Stimulated activated CD4-positive, alpha-beta T cell treated with anti-CD3 and anti-CD28 coated beads, Interleukin-1b, Interleukin-23, amount 100 ng/mL, for 24 hours (primary cell): ENCODE measurements around the gene CCL25.
"Not testable (repeated sequence)": the region's sequence is repeated elsewhere in the genome, so short reads cannot be mapped to it uniquely, and the experiment has no call there.

Experiments used
- DNase-seq, 4 experiments: peaks; one replicate each; pipeline ENCODE4 v3.0.0-alpha.2; 2020; ENCODE audit warnings: low read depth in 4 of 4, low spot score in 1 of 4

Gene CCL25, protein sequence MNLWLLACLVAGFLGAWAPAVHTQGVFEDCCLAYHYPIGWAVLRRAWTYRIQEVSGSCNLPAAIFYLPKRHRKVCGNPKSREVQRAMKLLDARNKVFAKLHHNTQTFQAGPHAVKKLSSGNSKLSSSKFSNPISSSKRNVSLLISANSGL

GRCh38 chr19:8052464-8052859, at the start of gene CCL25:
Gene CCL25 (plus strand): TSS chr19:8052760. CDS start chr19:8053050, 290 bp downstream.
- no peak for DNase-seq

DNA sequence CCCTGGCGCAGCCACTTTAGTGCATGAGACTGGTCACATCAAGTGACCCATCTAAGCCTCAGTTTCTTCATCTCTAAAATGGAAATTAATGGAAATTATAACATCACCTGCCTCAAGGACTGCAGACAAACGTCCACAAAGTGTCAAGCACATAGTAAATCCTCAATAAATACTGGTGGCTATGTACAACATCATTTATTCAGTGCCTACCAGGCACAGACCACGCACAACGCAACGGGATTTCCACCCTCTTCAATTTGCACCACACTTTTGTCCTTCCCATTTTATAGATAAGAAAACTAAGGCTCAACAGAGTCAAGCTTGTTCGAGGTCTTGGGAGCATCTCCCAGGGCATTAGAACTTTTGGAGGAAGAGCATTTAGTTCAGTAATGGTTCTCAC, 48.6 kb upstream of the CCL25 start:
- DNase-seq = no peak

- peak in 1 of 4 experiments; percentile 16 for DNase-seq
Observed at GRCh38 chr19:8004723-8005513, 47.6 kb upstream of the CCL25 start.

DNA sequence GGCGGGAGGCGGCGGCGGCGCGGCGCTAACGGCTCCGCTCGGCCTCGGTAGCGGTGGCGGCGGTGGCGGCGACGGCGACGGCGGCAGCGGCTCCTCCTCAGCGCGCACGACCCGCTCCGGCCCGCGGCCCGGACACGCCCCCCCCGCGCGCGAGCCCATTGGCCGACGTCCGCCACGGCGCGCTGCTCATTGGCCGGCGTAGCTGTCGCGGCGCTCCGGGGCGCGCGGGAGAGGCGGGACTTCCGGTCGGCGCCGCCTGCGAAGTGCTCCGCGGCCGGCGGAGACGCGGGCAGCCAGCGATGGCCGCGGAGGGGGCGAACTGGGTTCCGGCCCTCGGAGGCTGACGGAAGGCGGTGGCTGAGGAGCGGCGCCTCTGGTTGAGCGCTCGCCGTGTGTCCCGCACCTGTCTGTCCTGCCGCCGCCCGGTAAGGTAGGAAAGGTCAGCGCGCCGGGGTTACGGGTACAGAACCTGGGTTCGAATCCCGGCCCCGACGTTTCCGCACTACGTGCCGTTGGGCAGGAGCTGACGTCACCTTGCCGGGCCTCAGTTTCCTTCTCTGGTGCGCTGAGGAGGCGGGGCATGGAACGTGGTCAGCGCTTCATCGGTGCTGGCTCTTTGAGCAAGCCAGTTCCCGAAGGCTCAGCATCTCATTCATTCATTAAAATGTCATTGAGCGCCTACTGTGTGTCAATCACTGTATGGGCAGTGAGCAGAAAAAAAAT, 46.9 kb upstream of the CCL25 start, which contains the start of gene ELAVL1:
TSS of gene ELAVL1 (minus strand) at position 108 of the 723 bp plus-strand sequence. CDS start 13,826 bp downstream, outside the sequence.
- peak; percentile 81 to 88 (median 81) for DNase-seq

GRCh38 chr19:8017808-8018207, 34.8 kb upstream of the CCL25 start:
- peak in 1 of 4 experiments; percentile 7 for DNase-seq

- no peak for DNase-seq
Observed at GRCh38 chr19:8020681-8021080, 31.9 kb upstream of the CCL25 start.

DNA sequence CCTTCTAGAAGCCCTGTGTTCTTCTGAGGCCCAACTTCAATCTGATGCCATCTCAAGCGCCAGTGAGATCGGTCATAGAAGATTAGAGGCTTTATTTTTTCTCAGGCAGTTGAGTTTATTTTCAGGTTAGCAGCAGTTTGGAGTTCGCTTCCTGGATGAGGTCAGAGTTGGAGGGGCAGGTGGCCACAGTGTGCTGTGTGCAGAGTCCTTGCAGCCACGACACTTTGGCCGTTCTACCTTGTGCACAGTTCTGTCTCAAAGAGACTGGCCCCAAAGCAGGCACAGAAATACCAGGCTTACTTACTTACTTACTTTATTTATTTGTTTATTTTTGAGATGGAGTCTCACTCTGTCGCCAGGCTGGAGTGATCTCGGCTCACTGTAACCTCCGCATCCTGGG, 31.2 kb upstream of the CCL25 start:
- no peak for DNase-seq

DNA sequence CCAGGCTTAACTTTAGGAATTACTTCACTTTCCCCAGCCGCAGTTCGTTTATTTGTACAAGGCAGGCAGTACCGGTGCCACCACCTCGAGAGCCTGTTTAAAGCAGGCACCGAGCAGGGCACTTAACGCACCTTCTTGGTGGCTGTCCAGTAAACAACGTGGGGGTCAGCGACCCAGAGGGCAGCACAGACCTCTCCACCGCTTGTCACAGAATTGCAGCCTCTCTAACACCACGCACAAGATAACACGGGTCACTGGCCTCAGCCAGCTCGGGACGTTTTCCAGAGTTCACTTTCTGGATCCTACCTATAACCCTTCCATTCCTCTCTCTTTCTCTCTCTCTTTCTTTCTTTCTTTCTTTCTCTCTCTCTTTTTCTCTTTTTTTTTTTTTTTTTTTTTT, 30.3 kb upstream of the CCL25 start:
- no peak for DNase-seq

DNA sequence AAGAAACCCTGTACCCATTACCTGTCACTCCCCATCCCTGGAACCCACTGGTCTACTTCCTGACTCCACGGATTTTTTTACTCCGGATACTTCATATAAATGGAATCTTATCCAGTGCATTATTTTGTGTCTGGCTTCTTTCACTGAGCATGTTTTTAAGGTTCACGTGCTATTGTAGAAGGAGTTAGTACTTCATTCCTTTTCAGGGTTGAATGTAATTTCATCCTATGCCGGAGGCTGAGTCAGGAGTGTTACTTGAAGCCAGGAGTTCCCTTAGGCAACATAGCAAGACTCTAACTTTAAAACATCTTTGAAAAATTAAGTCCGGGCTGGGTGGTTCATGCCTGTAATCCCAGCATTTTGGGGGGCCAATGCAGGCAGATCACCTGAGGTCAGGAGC, 29.2 kb upstream of the CCL25 start:
- DNase-seq = no peak

DNA sequence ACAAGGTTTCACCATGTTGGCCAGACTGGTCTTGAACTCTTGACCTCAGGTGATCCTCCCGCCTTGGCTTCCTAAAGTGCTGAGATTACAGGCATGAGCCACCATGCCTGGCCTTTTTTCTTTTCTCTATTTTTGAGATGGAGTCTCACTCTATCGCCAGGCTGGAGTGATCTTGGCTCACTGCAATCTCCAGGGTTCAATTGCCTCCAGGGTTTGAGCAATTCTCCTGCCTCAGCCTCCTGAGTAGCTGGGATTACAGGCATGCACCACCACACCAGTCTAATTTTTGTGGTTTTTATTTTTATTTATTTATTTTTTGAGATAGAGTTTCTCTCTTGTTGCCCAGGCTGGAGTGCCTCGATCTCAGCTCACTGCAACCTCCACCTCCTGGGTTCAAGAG, 28.3 kb upstream of the CCL25 start:
- DNase-seq = not testable (repeated sequence)

DNA sequence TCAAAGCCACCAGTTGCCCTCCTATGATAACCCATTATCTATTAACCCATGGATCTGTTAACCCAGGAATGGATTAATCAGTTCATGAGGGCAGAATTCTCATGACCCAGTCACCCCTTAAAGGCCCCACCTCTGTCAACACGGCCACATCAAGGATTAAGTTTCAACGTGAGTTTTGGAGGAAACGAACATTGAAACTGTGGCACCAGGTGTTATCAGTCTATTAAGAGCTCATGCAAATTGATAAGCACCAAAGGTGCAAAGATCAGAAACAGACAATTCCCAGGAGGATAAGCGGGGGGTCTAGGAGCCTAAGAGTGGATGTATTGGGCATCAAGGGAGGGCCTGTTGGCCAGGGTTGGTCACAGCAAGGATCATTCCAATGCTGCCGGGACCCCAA, 27.2 kb upstream of the CCL25 start:
- DNase-seq = no peak

- no peak for DNase-seq
Observed at GRCh38 chr19:8028951-8029491, 23.5 kb upstream of the CCL25 start.

DNA sequence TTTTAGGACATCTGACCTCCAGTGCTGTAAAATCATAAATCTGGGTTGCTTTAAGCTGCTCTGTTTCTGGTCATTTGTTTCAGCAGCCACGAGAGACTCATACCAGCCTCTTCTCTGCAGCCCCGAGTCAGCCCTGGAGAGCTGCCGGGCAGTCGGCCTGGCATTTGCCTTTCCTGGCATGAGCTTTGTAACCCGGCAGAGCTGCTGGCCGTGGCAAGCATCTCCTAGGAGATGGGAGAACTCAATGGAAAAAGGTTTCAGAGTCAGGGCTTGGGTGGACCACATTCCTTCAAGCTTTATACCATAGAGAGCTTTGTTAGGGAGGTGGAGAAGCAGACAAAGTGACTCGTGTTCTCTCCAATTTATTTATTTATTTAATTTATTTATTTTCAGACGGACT, 21.6 kb upstream of the CCL25 start:
- no peak for DNase-seq

GRCh38 chr19:8033287-8034177, 19.0 kb upstream of the CCL25 start:
- DNase-seq = not testable (repeated sequence)

- DNase-seq = no peak
Observed at GRCh38 chr19:8034178-8034525, 18.4 kb upstream of the CCL25 start.

- DNase-seq = no peak
Observed at GRCh38 chr19:8036434-8037099, 16.0 kb upstream of the CCL25 start.

GRCh38 chr19:8038815-8039214, 13.7 kb upstream of the CCL25 start:
- no peak for DNase-seq

- no peak for DNase-seq
Observed at GRCh38 chr19:8039231-8039630, 13.3 kb upstream of the CCL25 start.

GRCh38 chr19:8041531-8041931, 11.0 kb upstream of the CCL25 start:
- DNase-seq = no peak

DNA sequence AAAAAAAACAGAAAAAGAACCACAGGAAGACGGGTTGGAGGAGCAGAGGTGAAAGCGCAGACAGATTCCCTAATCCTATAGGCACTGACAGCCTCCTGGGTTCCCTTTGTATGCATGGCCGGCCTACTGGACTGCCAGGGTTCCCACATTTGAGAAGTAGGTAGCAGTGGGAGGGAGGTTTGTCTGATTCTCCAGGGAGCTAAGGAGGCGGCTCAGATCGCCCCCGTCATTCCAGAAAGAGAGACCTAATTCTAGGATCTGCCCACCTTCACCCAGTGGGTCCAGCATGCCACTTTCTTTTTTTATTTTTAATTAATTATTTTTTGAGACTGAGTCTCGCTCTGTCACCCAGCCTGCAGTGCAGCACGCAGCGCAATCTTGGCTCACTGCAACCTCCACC, 9.7 kb upstream of the CCL25 start:
- no peak for DNase-seq
